CD4-positive, alpha-beta T cell treated with Interferon alpha-2 for 1 hour (primary cell): ENCODE measurements around the gene MYMK.

Source experiments
- DNase-seq, 2 donors: peaks; one replicate each; pipeline ENCODE4 v3.0.0-alpha.2; 2020 to 2022

MYMK gene

GRCh38 chr9:133496861-133497842, 27.6 kb downstream of the MYMK start:
- no peak for DNase-seq

GRCh38 chr9:133495327-133496293, 29.1 kb downstream of the MYMK start:
- DNase-seq: no peak

- DNase-seq: no peak
Measured at GRCh38 chr9:133494636-133495326, 30.0 kb downstream of the MYMK start.

DNA sequence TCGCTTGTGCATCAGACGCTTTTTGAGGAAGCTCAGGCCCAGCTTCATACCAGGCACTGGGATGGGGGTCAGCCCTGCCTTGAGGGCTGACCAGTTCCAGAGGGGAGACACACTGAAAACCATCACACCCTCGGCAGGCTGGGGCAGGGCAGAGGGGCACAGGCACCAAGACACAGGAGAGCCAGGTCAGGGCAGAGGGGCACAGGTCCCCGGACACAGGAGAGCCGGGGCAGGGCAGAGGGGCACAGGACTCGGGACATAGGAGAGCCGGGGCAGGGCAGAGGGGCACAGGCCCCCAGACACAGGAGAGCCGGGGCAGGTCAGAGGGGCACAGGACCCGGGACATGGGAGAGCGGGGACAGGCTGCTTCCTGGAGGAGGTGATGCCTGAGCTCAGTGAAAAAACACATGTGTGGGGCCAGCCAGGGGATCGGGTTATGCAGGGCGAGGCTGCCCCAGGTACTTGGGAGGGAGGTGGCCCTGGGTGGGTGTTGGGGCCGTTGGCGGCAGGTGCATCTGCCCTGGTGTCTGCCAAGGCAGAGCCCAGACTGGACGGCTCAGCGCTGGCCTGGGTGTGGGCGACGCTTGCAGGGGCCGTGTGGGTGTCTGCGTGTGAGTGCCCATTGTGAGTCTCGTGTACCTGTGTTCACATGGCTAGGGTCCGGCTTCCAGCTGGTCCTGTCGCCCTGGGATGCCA, 30.8 kb downstream of the MYMK start:
- no peak for DNase-seq

DNA sequence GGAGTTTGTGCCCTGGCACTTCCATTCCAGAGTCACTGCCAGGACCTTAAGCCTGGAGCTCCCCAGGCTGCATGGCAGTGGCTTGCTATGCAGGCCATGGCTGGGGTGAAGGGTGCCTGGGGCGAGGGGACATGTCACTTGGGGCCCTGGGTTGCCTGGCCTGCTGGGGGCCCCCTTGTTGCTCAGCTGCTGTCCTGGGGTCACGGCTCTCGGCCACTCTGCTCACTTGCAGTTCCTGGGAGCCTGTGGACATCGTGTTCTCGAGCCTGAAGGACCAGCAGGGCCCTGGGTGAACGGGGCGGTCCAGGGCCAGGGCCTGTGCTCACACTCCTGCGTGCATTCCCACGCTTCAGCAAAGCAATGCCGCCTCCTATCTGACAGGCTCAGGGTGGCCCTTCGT, 31.3 kb downstream of the MYMK start:
- no peak for DNase-seq

DNA sequence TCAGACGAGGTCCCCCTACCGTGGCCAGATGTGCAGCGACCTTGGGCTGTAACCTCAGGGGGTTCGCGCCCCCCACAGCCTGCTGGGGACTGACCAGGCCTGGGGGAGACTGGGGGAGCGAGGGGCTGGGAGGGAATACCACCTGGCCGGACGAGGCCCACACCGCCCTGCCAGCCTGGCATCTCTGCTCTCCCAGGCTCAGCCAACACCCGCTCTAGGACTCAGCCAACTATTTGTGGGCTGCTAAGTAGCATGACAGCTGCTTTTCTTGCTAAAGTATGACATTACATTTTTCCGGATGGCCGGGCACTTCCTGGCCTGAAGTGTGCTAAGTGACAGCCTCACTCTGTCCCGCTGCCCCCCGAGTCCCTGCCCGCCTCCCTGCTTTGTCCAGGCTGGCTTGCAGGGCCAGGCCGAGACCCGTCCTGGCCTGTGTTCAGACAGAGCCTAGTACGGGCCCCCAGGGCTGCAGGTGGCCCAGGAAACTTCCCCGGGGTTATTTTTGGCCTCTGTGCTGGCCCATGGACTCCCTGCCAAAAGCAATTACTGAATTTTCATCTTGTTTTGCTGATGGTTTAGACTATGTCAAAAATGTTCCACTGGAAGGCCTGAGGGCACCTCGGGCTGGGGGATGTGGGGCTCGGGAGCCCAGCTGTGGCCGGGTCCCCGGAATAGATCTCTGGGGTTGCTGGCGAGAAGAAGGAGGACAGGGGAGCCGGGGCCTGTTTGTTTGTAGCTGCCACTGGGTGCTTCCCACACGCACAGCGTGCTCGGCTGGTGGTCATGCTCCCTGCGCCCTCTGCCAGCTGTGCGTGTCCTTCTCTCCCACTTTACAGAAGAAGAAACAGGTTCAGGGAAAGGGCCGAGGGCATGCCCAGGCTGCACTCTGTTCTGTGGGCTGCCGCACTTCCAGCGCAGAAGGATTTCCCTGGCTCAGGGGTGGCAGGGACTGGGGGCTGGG, 32.4 kb downstream of the MYMK start:
- no peak for DNase-seq

GRCh38 chr9:133491656-133491925, 33.2 kb downstream of the MYMK start:
- no peak for DNase-seq

DNA sequence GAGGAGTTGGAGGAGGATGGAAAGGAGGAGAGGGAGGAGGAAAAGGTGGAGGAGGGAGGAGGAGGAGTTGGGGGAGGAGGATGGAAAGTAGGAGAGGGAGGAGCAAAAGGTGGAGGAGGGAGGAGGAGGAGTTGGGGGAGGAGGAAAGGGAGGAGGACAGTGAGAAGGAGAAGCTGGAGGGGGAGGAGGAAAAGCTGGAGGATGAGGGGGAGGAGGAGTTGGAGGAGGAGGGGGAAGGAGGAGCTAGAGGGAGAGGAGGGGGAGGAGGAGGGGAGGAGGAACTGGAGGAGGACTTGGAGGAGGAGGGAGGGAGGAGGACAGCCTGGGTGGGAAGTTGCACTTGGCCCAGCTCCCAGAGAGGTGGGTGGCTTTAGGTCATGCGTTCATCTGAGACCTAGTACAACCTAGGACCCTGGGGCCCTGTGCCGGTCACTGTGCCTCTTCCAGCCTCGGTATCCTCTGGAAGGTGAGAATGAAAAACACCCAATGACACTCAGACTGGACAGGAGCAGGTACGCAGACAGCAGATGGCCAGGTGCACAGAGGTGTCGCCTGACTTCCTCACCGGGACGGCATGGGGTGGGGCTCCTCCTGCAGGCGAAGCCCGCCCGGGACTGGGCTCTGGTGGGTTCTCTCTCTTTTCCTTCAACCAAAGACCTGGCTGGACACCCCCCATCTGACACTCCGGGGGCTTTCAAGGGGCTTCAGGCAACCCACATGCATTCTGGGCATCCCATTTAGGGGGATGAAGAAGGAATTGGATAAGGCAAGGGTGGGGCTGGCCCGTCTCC, 33.7 kb downstream of the MYMK start:
- DNase-seq: no peak

DNA sequence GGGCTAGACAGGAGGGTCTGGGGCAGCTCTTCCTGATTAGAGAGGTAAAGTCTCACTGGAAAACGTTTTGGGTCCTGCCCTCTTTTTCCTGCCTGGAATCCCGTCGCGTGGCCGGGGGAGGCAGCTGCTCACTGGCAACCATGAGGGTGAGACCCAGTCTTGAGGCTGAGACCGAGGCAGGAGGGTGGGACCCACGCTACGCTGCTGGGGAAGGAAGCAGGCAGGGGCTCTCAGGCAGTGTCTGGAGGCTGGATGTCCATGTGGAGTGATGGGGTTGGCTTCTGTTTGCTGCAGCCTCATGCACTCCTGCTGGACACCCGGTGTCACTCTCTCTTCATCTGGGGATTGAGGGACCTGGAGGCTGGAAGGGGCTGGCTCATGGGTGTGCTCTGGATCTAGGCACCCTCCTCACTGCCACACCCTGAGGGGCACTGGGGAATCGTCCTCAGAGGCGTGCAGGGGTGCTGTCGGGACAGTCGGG, 34.5 kb downstream of the MYMK start:
- no peak for DNase-seq

GRCh38 chr9:133489253-133490190, 35.2 kb downstream of the MYMK start:
- no peak for DNase-seq

DNA sequence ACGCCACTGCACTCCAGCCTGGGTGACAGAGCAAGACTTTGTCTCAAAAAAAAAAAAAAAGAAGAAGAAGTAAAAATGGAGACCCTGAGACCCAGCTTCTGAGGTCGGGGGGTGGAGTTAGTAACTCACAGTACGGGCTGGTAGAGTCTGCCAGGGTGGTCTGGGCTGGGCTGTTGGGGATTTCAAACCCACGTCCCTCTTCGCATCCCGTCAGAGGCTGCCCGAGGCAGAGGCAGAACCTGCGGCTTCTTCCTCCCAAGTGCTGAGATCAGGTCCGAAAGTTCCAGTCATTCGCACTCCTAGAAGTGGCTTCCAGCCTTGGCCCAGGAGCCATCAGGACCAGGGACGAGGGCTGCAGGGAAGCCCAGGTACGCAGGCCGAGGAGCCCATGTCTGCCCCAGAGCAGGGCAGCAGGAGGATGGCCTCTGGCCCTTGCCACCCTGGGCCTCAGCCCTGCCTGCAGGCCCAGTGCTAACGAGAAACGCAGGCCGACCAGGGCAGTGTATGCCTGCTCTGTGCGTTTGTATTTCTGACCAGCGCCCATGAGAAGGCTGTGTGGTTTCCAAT, 36.0 kb downstream of the MYMK start:
- DNase-seq: no peak

DNA sequence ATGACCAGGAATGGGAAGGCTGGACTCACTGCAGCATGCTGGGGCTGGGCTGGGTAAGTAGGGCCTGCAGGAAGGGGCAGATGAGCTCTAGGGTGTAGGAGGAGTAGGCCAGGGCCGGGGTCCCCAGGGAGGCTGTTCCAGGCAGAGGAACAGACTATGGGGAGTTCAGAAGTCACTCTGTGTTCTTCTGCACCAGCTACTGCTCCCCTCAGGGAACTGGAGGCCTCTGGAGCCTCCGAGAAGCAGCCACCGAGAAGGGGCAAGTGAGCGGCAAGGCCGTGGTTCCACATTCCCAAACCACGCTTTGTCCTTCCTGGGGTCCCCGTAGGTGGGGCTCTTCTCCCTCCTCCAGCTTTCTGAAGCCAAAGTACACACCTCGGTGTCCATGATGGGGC, 37.4 kb downstream of the MYMK start:
- DNase-seq: no peak

DNA sequence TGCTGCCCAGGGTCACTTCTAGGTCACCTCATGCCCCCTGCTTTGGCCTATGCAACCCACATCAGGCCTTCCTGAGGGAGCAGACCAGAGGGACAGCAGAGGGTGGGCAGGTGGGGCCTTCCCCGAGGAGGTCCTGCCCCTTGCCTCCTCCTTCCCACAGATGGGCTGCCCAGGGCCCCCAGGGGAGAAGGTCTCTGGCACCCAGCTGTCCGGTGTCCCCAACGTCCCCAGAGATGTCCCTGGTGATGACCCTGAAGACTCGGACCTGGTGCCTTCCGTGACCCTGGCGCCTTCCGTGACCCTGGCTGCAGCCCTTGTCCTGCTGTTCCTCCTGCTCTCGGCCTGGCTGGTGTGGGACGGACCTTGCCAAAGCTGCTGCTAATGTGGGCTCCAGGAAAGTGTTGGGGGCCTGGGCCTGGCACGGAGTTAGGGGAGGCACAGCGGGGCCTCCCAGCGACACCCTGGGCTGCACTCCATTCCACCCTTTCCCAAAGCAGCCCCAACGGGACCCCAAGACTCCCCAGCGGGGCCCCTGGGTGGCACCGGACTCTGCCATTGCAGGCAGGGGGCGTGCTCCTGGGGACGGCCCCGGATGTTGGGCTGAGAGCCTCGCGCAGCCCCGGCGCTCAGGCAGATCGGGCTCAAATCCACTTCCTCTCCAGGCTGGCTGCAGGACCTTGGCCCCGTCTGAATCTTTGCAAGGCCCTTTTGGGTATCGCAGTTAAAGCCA, 39.1 kb downstream of the MYMK start:
- no peak for DNase-seq

GRCh38 chr9:133484671-133485437, 39.9 kb downstream of the MYMK start:
- DNase-seq: no peak

DNA sequence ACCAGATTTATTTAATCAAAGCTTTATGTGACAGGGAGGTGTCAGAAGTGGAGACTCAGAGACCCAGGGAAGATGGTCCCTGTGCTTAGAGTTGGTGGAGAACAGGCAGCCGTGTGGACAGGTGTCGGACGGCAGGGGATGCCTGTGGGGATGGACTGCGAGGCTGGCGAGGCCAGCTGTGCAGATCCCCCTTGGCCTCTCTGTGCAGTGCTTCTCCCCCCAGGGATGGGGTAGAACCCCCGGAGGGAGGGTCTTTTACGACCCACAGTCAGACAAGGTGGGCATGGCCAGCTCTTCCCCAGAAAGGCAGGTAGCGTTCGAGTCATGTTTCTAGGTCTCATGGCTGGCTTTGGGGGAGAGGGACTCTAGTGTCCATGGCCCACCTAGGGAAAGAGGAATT, 41.1 kb downstream of the MYMK start:
- DNase-seq: no peak

- DNase-seq: peak; percentile 80 to 87
Measured at GRCh38 chr9:133478851-133479711, 45.7 kb downstream of the MYMK start, which contains the start of gene SLC2A6. TSS of gene SLC2A6 (minus strand) at chr9:133479099. CDS start at chr9:133479059, 40 bp downstream.
